ENCODE measurements around the gene KRR1. TPM values are rescaled to one million over a fixed set of nuclear protein-coding genes. Genes with fewer than 3 reads are reported as not detected.

KRR1 gene
- total RNA-seq, 1 donor from 2014 or later, result 71.2 TPM

DNA sequence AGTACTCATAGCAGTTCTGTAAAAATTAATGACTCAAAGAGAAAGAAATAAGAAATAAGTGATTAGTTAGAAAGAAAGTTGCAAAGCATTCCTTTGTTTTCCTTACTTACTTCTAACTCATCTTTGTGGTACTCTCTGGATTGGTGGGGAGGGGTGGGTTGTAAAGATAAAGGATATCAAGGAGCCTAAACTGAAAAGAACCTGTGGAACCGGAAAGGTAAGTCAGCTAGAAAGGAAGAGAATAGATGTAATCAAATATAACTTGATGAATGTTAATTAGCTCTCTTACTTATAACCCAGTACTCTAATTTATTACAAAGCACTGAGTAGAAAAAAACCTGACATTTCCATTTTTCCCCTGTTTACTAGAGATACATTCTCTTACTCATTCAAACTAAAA is 37.5 kb upstream of the KRR1 start:
- TF ChIP-seq CTCF (IDR thresholded peaks at IDR 0.05; ENCODE audit: unreplicated experiment), result no peak
- Mint-ChIP-seq H3K36me3 (ENCODE audit: insufficient read depth) (no peaks in the 10 kb centered on the region), H3K27ac (no peak overlapping the region), H3K9me3 (ENCODE audit: low read depth) (no peaks in the 10 kb centered on the region), H3K27me3 (no peaks in the 10 kb centered on the region), H3K4me1 (ENCODE audit: low read depth) (peaks cover 53% of the 10 kb centered on the region), H3K4me3 (ENCODE audit: low read depth) (no peak overlapping the region)
- DNase-seq (ENCODE audit: low spot score, unreplicated experiment), result no peak

- Mint-ChIP-seq H3K4me3 (ENCODE audit: low read depth) (no peak overlapping the region), H3K9me3 (ENCODE audit: low read depth) (no peaks in the 10 kb centered on the region), H3K27ac (no peak overlapping the region), H3K27me3 (no peaks in the 10 kb centered on the region), H3K4me1 (ENCODE audit: low read depth) (peaks cover 38% of the 10 kb centered on the region), H3K36me3 (ENCODE audit: insufficient read depth) (no peaks in the 10 kb centered on the region)
- no peak for DNase-seq (ENCODE audit: low spot score, unreplicated experiment)
- no peak for TF ChIP-seq CTCF (IDR thresholded peaks at IDR 0.05; ENCODE audit: unreplicated experiment)
These were observed 34.2 kb upstream of the KRR1 start for GRCh38 chr12:75545636-75546035.

- Mint-ChIP-seq H3K27ac (no peak overlapping the region), H3K9me3 (ENCODE audit: low read depth) (no peaks in the 10 kb centered on the region), H3K36me3 (ENCODE audit: insufficient read depth) (no peaks in the 10 kb centered on the region), H3K27me3 (no peaks in the 10 kb centered on the region), H3K4me3 (ENCODE audit: low read depth) (no peak overlapping the region), H3K4me1 (ENCODE audit: low read depth) (peaks cover 21% of the 10 kb centered on the region)
- no peak for TF ChIP-seq CTCF (IDR thresholded peaks at IDR 0.05; ENCODE audit: unreplicated experiment)
- DNase-seq (ENCODE audit: low spot score, unreplicated experiment), result no peak
These were observed 32.1 kb upstream of the KRR1 start for GRCh38 chr12:75543529-75543928.

DNA sequence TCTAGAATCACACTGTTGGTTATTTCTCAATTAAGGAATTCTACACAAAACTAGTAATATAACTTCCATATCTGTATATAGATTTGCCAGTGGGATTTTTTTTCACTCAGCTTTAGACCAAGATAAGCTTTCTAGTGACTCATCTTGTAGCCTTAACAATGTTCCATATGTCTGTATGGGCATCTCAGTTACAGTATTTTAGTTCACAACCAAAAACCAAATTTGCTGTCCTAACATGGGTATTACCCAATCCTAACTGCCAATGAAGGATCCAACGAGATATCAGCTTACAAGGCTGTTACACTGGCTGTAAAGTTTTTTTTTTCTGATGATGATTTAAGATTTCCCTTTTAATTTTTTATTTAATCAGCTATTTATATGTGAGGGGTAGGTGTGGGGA is 31.5 kb upstream of the KRR1 start:
- Mint-ChIP-seq H3K27me3 (no peaks in the 10 kb centered on the region), H3K36me3 (ENCODE audit: insufficient read depth) (no peaks in the 10 kb centered on the region), H3K4me3 (ENCODE audit: low read depth) (no peak overlapping the region), H3K27ac (no peak overlapping the region), H3K4me1 (ENCODE audit: low read depth) (peaks cover 19% of the 10 kb centered on the region), H3K9me3 (ENCODE audit: low read depth) (no peaks in the 10 kb centered on the region)
- no peak for DNase-seq (ENCODE audit: low spot score, unreplicated experiment)
- no peak for TF ChIP-seq CTCF (IDR thresholded peaks at IDR 0.05; ENCODE audit: unreplicated experiment)

- Mint-ChIP-seq H3K36me3 (ENCODE audit: insufficient read depth) (no peaks in the 10 kb centered on the region), H3K4me3 (ENCODE audit: low read depth) (no peak overlapping the region), H3K9me3 (ENCODE audit: low read depth) (no peaks in the 10 kb centered on the region), H3K27me3 (no peaks in the 10 kb centered on the region), H3K4me1 (ENCODE audit: low read depth) (peaks cover 7% of the 10 kb centered on the region), H3K27ac (no peak overlapping the region)
- DNase-seq (ENCODE audit: low spot score, unreplicated experiment), result no peak
- no peak for TF ChIP-seq CTCF (IDR thresholded peaks at IDR 0.05; ENCODE audit: unreplicated experiment)
These were observed 28.5 kb upstream of the KRR1 start for GRCh38 chr12:75539889-75540288.
